Tibial nerve (tissue), 4 donors: ENCODE results near the gene BOC.

Experiments
- EP300 ChIP-seq, 2 donors: sonication (generic); formaldehyde crosslinking; IDR thresholded peaks; one replicate each; pipeline ENCODE4 v1.6.1; 2017; ENCODE audit warnings: antibody characterized with exemption in 2 of 2, mild to moderate bottlenecking in 1 of 2
- POLR2A ChIP-seq, 2 donors: fragments of 450-650 bp; IDR thresholded peaks; one replicate each; pipeline ENCODE4 v1.6.1; 2017; ENCODE audit warnings: antibody characterized with exemption in 2 of 2, mild to moderate bottlenecking in 2 of 2, moderate library complexity in 2 of 2
- TF ChIP-seq, protein P1 (sequence below), 5 experiments: fragments of 200-600 bp in 3 of 5; fragments of 450-650 bp in 2 of 5; sonication (generic) in 3 of 5; IDR thresholded peaks; one replicate each; pipeline ENCODE4 v1.5.1; 2016 to 2019; ENCODE audit warnings: antibody characterized with exemption in 5 of 5, mild to moderate bottlenecking in 3 of 5, moderate library complexity in 2 of 5

DNA sequence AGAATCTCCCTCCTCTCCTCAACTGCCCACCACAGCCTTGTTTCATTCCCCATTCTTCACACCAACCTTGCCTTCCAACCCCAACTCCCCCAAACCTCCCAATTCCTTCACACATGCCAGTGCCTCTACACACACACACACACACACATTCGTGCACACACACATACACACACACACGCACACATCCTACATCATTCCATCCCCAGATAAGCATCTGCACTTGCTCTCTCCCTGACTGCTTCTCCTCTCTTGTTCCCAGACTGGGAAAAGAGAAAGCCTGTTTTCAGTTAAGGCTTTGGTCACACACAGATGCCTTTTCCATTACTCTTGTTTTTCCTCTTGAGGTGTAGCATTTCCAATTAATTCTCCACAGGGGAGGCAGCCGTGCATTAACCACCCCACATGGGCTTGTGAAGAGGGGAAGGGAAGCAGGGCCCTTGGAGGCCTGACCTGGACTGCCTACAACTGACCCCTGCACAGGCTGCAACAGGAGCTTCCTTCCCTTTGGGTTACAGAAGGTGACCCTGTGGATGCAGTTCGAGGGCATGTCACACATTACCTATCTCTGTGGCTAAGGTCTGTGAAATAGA is 32.0 kb upstream of the BOC start:
- TF ChIP-seq, protein P1, sequence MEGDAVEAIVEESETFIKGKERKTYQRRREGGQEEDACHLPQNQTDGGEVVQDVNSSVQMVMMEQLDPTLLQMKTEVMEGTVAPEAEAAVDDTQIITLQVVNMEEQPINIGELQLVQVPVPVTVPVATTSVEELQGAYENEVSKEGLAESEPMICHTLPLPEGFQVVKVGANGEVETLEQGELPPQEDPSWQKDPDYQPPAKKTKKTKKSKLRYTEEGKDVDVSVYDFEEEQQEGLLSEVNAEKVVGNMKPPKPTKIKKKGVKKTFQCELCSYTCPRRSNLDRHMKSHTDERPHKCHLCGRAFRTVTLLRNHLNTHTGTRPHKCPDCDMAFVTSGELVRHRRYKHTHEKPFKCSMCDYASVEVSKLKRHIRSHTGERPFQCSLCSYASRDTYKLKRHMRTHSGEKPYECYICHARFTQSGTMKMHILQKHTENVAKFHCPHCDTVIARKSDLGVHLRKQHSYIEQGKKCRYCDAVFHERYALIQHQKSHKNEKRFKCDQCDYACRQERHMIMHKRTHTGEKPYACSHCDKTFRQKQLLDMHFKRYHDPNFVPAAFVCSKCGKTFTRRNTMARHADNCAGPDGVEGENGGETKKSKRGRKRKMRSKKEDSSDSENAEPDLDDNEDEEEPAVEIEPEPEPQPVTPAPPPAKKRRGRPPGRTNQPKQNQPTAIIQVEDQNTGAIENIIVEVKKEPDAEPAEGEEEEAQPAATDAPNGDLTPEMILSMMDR (IDR thresholded peaks at IDR 0.05): no peak
- TF ChIP-seq POLR2A (IDR thresholded peaks at IDR 0.05) (no peak), EP300 (IDR thresholded peaks at IDR 0.05) (no peak)
